HepG2 (cell line): ENCODE results near the gene TFDP2. TPM values are rescaled to one million over a fixed set of nuclear protein-coding genes. Genes with fewer than 3 reads are reported as not detected.

ENCODE experiments used
- ATAC-seq: fragments of 200-7000 bp; cut with Tn5 transposase; 3 replicates; pipeline ENCODE4 v1.9.1; 2020; ENCODE audit warnings: mild to moderate bottlenecking, moderate library complexity
- BruUV-seq: library from RNA; stranded (reverse); fragments of 400-500 nt; replicated peaks from 2 replicates; lab custom pipeline; 2021; lab: Mats Ljungman, UMichigan
- CTCF ChIA-PET: fragments of 300-600 bp; formaldehyde crosslinking; extraction: SDS; loops from one replicate; lab custom pipeline; 2021; ENCODE audit warnings: low total read pairs, inconsistent platforms, low intra/inter-chr PET ratio; lab: Yijun Ruan, JAX
- POLR2A ChIA-PET: fragments of 350-600 bp; sonication (Branson Sonifier 250); formaldehyde crosslinking; loops from one replicate; lab custom pipeline; 2020; ENCODE audit warnings: antibody characterized with exemption, inconsistent platforms; lab: Yijun Ruan, JAX
- DNase-seq: peaks from one replicate; pipeline ENCODE4 v3.0.0-alpha.2; 2015; ENCODE audit warnings: low spot score
- FAIRE-seq: peaks from 3 replicates; lab custom pipeline; 2011; peaks lifted over from hg19 to GRCh38; lab: Jason Lieb, UNC
- H2AFZ ChIP-seq: one replicate; pipeline ENCODE4 v1.6.1; 2011; ENCODE audit warnings: low read length, inconsistent platforms
- H3K27ac ChIP-seq: fragments of 300-600 bp; 3 replicates; pipeline ENCODE4 v1.8.0; 2011; ENCODE audit warnings: mixed run types, mild to moderate bottlenecking, mixed read lengths, low read length, inconsistent platforms; ENCODE audit not compliant: insufficient read depth; ENCODE audit errors: extremely low read length
- H3K27me3 ChIP-seq, 2 experiments: fragments of 200-600 bp in 1 of 2; 2 replicates in 1 of 2; 3 replicates in 1 of 2; pipeline versions ENCODE4 v1.6.0 to v1.8.0; 2011; ENCODE audit warnings: low read length in 2 of 2, mild to moderate bottlenecking in 2 of 2, moderate library complexity in 2 of 2, inconsistent platforms in 1 of 2; ENCODE audit not compliant: insufficient read depth in 2 of 2, control insufficient read depth in 1 of 2
- H3K36me3 ChIP-seq, 2 experiments: fragments of 200-600 bp in 1 of 2; replicated peaks in 1 of 2; 2 replicates in 1 of 2; 3 replicates in 1 of 2; pipeline versions ENCODE4 v1.5.1 to v1.8.0; 2011; ENCODE audit warnings: low read length in 2 of 2, inconsistent platforms in 1 of 2; ENCODE audit not compliant: insufficient read depth in 2 of 2, control insufficient read depth in 1 of 2
- H3K4me1 ChIP-seq: 2 replicates; pipeline ENCODE4 v1.5.1; 2012; ENCODE audit warnings: low read length, inconsistent platforms; ENCODE audit not compliant: insufficient read depth
- H3K4me2 ChIP-seq: 2 replicates; pipeline ENCODE4 v1.6.0; 2011; ENCODE audit warnings: low read depth, low read length, inconsistent platforms
- H3K4me3 ChIP-seq, 3 experiments: fragments of 200-600 bp in 1 of 3; sonication (generic), shearing (Covaris generic) in 1 of 3; replicated peaks in 1 of 3; 2 replicates each; pipeline ENCODE4 v1.5.1; 2011 to 2016; ENCODE audit warnings: low read length in 3 of 3, inconsistent platforms in 2 of 3, low read depth in 2 of 3, mild to moderate bottlenecking in 2 of 3, control low read depth in 1 of 3, mixed read lengths in 1 of 3; ENCODE audit not compliant: insufficient read depth in 1 of 3
- H3K79me2 ChIP-seq: one replicate; pipeline ENCODE4 v1.6.1; 2011; ENCODE audit warnings: low read length, inconsistent platforms; ENCODE audit not compliant: insufficient read depth
- H3K9ac ChIP-seq: 2 replicates; pipeline ENCODE4 v1.6.0; 2011; ENCODE audit warnings: mild to moderate bottlenecking, low read depth, low read length, inconsistent platforms; ENCODE audit not compliant: insufficient read depth
- H3K9me3 ChIP-seq: 2 replicates; pipeline ENCODE4 v1.5.1; 2012; ENCODE audit warnings: mild to moderate bottlenecking, low read length
- H4K20me1 ChIP-seq: 2 replicates; pipeline ENCODE4 v1.6.0; 2011; ENCODE audit warnings: inconsistent platforms, mild to moderate bottlenecking, low read length, moderate library complexity; ENCODE audit not compliant: insufficient read depth
- ATRX ChIP-seq: sonication (generic); formaldehyde crosslinking; IDR thresholded peaks from 2 replicates; pipeline ENCODE4 v1.4.0; 2020; ENCODE audit warnings: missing genetic modification reagents, borderline replicate concordance
- CCAR2 ChIP-seq: fragments of 200-400 bp; formaldehyde crosslinking; optimal IDR thresholded peaks from 2 replicates; pipeline ENCODE3; 2018; ENCODE audit warnings: low read depth, mild to moderate bottlenecking, low read length, moderate library complexity
- MLXIP ChIP-seq: sonication (generic); formaldehyde crosslinking; IDR thresholded peaks from 2 replicates; pipeline ENCODE4 v1.9.0; 2021; ENCODE audit warnings: missing genetic modification reagents, borderline replicate concordance
- NFIB ChIP-seq: sonication (generic); formaldehyde crosslinking; IDR thresholded peaks from 2 replicates; pipeline ENCODE4 v1.9.0; 2021; ENCODE audit warnings: missing genetic modification reagents, mild to moderate bottlenecking, borderline replicate concordance
- NFIC ChIP-seq: IDR thresholded peaks from 2 replicates; pipeline ENCODE4 v1.6.1; 2012; ENCODE audit warnings: mild to moderate bottlenecking, low read length, inconsistent platforms
- NR2F1 ChIP-seq, 2 experiments: fragments of 450-650 bp in 1 of 2; formaldehyde crosslinking in 1 of 2; IDR thresholded peaks; 2 replicates each; pipeline versions ENCODE4 v1.5.0 to v1.6.1; 2016 to 2020; ENCODE audit warnings: mild to moderate bottlenecking in 1 of 2, missing compliant biosample characterization in 1 of 2, missing genetic modification reagents in 1 of 2, moderate library complexity in 1 of 2
- NR2F6 ChIP-seq, 2 experiments: IDR thresholded peaks; 2 replicates each; pipeline ENCODE4 v1.6.1; 2016; ENCODE audit warnings: antibody characterized with exemption in 1 of 2, mild to moderate bottlenecking in 1 of 2
- RBM39 ChIP-seq: fragments of 200-400 bp; formaldehyde crosslinking; IDR thresholded peaks from one replicate; pipeline ENCODE4 v1.6.1; 2018; ENCODE audit warnings: antibody characterized with exemption, mild to moderate bottlenecking, low read depth, low read length; ENCODE audit not compliant: poor library complexity, severe bottlenecking
- RFX3 ChIP-seq: IDR thresholded peaks from 2 replicates; pipeline ENCODE4 v1.6.1; 2016; ENCODE audit warnings: missing biosample characterization, missing genetic modification reagents
- SALL1 ChIP-seq: sonication (generic); formaldehyde crosslinking; IDR thresholded peaks from 2 replicates; pipeline ENCODE4 v1.8.0; 2022; ENCODE audit warnings: mild to moderate bottlenecking, missing genetic modification reagents
- SOX13 ChIP-seq, 3 experiments: fragments of 450-650 bp in 1 of 3; sonication (generic) in 1 of 3; formaldehyde crosslinking in 1 of 3; IDR thresholded peaks in 2 of 3; conservative IDR thresholded peaks in 1 of 3; 2 replicates each; pipeline versions ENCODE4 v1.5.0 to v1.6.1; 2016 to 2020; ENCODE audit warnings: antibody characterized with exemption in 1 of 3, mild to moderate bottlenecking in 1 of 3, missing compliant biosample characterization in 1 of 3, missing genetic modification reagents in 1 of 3, moderate library complexity in 1 of 3
- TAF15 ChIP-seq: fragments of 200-400 bp; formaldehyde crosslinking; IDR thresholded peaks from one replicate; pipeline ENCODE4 v1.6.1; 2018; ENCODE audit warnings: mild to moderate bottlenecking, low read depth, low read length; ENCODE audit not compliant: poor library complexity, severe bottlenecking
- TARDBP ChIP-seq: sonication (generic); formaldehyde crosslinking; IDR thresholded peaks from 2 replicates; pipeline ENCODE4 v1.8.0; 2022; ENCODE audit warnings: mild to moderate bottlenecking, missing genetic modification reagents
- ZNF121 ChIP-seq: sonication (generic); formaldehyde crosslinking; IDR thresholded peaks from 2 replicates; pipeline ENCODE4 v1.5.0; 2020; ENCODE audit warnings: mild to moderate bottlenecking, missing genetic modification reagents
- ZNF34 ChIP-seq: sonication (generic); formaldehyde crosslinking; IDR thresholded peaks from 2 replicates; pipeline ENCODE4 v1.4.0; 2020; ENCODE audit warnings: mild to moderate bottlenecking, missing genetic modification reagents, borderline replicate concordance
- ZNF530 ChIP-seq: sonication (generic); formaldehyde crosslinking; IDR thresholded peaks from 2 replicates; pipeline ENCODE4 v1.5.0; 2020; ENCODE audit warnings: low read depth, mild to moderate bottlenecking, missing genetic modification reagents
- ZNF607 ChIP-seq: sonication (generic); formaldehyde crosslinking; IDR thresholded peaks from 2 replicates; pipeline ENCODE4 v1.5.1; 2020; ENCODE audit warnings: missing genetic modification reagents, mild to moderate bottlenecking, borderline replicate concordance
- WGBS: methylation state at CpG from one replicate; pipeline ENCODE4 v1.1.6; 2017; ENCODE audit warnings: low lambda C conversion rate; 5-methylcytosine and 5-hydroxymethylcytosine counted together
- in situ Hi-C: cut with HindIII; loops from 2 replicates; pipeline ENCODE4 v1.10.0; 2017; ENCODE audit warnings: low pct_unique_long_range_greater_than_20kb; ENCODE audit not compliant: extremely low pct_ligation_motif_present
- intact Hi-C: fragments of 100-400 bp; cut with micrococcal nuclease; formaldehyde crosslinking; loops from one replicate; pipeline ENCODE4 v1.10.0; 2022; ENCODE audit not compliant: unreplicated experiment
- polyA plus RNA-seq, 8 experiments: library from polyadenylated mRNA; depleted of rRNA in 3 of 8; stranded (reverse) in 7 of 8; unstranded in 1 of 8; fragments of >200 nt; fragmentation: Illumina TruSeq in 4 of 8; extraction: Trizol in 4 of 8; gene quantifications; 2 replicates each; pipeline versions ENCODE4 v1.2.1 to v1.2.3, GENCODE V29; 2011 to 2016; ENCODE audit warnings: low read depth in 4 of 8, missing spikeins in 1 of 8, mixed read lengths in 1 of 8; ENCODE audit not compliant: insufficient read depth in 1 of 8
- total RNA-seq, 5 experiments: library from RNA; depleted of rRNA; stranded (reverse); fragments of >200 nt; fragmentation: Illumina TruSeq; extraction: Trizol; gene quantifications; 2 replicates each; pipeline ENCODE4 v1.2.3, GENCODE V29; 2016; ENCODE audit warnings: low read depth in 1 of 5

The TFDP2 gene
- total and polyA plus RNA-seq, 2 of the 13 experiments (the other 11 are each of a cell fraction or from before 2014, with no cell fraction given) = 17.9 to 37.4 TPM

- no peak for TF ChIP-seq MLXIP (CRISPR knock-in tag)
- no peak for TF ChIP-seq ZNF121 (CRISPR knock-in tag)
- TF ChIP-seq SOX13 (IDR thresholded peaks at IDR 0.05) = no peak
- no peak for TF ChIP-seq SOX13 (CRISPR knock-in tag; conservative IDR thresholded peaks at IDR 0.05 in 1 of 2, IDR thresholded peaks at IDR 0.05 in 1 of 2)
- no peak for TF ChIP-seq NR2F6 (IDR thresholded peaks at IDR 0.05)
- no peak for TF ChIP-seq NR2F6 (CRISPR knock-in tag; IDR thresholded peaks at IDR 0.05)
- TF ChIP-seq CCAR2 = no peak
- TF ChIP-seq NFIB (CRISPR knock-in tag) = no peak
- TF ChIP-seq NR2F1 (CRISPR knock-in tag; IDR thresholded peaks at IDR 0.05) = no peak
These were observed 96.1 kb downstream of the TFDP2 start (continued) for GRCh38 chr3:142053244-142053643.

- CTCF ChIA-PET = no interaction called here
- DNase-seq = no peak
- Histone ChIP-seq H3K4me2 (no peak overlapping the region), H3K4me1 (no peaks in the 10 kb centered on the region), H3K4me3 (no peak overlapping the region), H3K27me3 (no peaks in the 10 kb centered on the region), H3K79me2 (no peaks in the 10 kb centered on the region), H3K27ac (no peak overlapping the region), H3K9ac (no peak overlapping the region), H3K9me3 (no peaks in the 10 kb centered on the region), H2AFZ (no peak overlapping the region), H4K20me1 (no peaks in the 10 kb centered on the region), H3K36me3 (0 out of 5 replicates have a peak, but pooled peaks cover 0 to 2% of the 10 kb centered on the region in 2 experiments)
- in situ Hi-C loops = no loop called here
- FAIRE-seq = no peak
- POLR2A ChIA-PET = no interaction called here
- ATAC-seq = no peak
- no TSS peak for BruUV-seq
- no peak for TF ChIP-seq ZNF607 (CRISPR knock-in tag)
- no peak for TF ChIP-seq TAF15
- no peak for TF ChIP-seq SALL1 (CRISPR knock-in tag)
- TF ChIP-seq NFIC = no peak
- no peak for TF ChIP-seq ZNF34
- no peak for TF ChIP-seq RBM39
- no peak for TF ChIP-seq ATRX (CRISPR knock-in tag)
- no peak for TF ChIP-seq ZNF530 (CRISPR knock-in tag)
- TF ChIP-seq TARDBP = no peak
- no peak for TF ChIP-seq RFX3 (CRISPR knock-in tag)
- WGBS = 98% methylated on average over 6 of the region's 6 CpGs
- intact Hi-C loops = no loop called here
These were observed 98.0 kb downstream of the TFDP2 start for GRCh38 chr3:142051351-142051750.
